ENCODE results near the gene PDZD7.

DNA sequence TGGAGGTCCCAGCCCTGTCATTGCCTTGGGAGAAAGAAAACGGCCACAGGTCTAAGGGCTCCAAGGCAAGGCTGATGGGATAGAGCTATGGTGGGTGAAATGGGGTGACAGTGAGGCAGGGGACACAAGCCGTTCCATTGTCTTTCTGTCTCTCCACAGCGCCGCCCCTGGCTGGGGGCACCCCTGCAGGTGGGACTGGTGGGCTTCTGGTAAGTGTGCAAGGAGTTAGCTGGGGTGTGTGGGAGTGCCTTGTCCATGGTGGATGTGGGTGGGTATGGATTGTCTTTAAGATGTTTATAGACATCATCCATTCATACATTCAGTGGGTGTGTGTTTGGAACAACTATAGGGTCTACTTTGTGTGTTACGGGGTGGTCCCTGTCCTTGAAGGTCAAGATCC, 7.6 kb upstream of the PDZD7 start:
- TF ChIP-seq, protein P1, sequence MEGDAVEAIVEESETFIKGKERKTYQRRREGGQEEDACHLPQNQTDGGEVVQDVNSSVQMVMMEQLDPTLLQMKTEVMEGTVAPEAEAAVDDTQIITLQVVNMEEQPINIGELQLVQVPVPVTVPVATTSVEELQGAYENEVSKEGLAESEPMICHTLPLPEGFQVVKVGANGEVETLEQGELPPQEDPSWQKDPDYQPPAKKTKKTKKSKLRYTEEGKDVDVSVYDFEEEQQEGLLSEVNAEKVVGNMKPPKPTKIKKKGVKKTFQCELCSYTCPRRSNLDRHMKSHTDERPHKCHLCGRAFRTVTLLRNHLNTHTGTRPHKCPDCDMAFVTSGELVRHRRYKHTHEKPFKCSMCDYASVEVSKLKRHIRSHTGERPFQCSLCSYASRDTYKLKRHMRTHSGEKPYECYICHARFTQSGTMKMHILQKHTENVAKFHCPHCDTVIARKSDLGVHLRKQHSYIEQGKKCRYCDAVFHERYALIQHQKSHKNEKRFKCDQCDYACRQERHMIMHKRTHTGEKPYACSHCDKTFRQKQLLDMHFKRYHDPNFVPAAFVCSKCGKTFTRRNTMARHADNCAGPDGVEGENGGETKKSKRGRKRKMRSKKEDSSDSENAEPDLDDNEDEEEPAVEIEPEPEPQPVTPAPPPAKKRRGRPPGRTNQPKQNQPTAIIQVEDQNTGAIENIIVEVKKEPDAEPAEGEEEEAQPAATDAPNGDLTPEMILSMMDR (IDR thresholded peaks at IDR 0.05 in 2 of 3, conservative IDR thresholded peaks at IDR 0.05 in 1 of 3; ENCODE audit: borderline replicate concordance in 1 of 3, insufficient read depth in 1 of 3, low read depth in 2 of 3, low read length in 2 of 3): no peak
- TF ChIP-seq POLR2A (IDR thresholded peaks at IDR 0.05; ENCODE audit: borderline replicate concordance, extremely low read depth, insufficient read depth, insufficient read length): no peak
- no peak for TF ChIP-seq EZH2 (IDR thresholded peaks at IDR 0.05)
- TF ChIP-seq YY1 (IDR thresholded peaks at IDR 0.05; ENCODE audit: extremely low read depth, insufficient replicate concordance, low read depth, low read length): no peak
- TF ChIP-seq, protein P2, sequence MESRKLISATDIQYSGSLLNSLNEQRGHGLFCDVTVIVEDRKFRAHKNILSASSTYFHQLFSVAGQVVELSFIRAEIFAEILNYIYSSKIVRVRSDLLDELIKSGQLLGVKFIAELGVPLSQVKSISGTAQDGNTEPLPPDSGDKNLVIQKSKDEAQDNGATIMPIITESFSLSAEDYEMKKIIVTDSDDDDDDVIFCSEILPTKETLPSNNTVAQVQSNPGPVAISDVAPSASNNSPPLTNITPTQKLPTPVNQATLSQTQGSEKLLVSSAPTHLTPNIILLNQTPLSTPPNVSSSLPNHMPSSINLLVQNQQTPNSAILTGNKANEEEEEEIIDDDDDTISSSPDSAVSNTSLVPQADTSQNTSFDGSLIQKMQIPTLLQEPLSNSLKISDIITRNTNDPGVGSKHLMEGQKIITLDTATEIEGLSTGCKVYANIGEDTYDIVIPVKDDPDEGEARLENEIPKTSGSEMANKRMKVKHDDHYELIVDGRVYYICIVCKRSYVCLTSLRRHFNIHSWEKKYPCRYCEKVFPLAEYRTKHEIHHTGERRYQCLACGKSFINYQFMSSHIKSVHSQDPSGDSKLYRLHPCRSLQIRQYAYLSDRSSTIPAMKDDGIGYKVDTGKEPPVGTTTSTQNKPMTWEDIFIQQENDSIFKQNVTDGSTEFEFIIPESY (IDR thresholded peaks at IDR 0.05; ENCODE audit: extremely low read depth, insufficient replicate concordance, low read length): no peak
